Right cardiac atrium (tissue), 5 donors: ENCODE data around the gene ABL2. TPM values are rescaled to one million over a fixed set of nuclear protein-coding genes. Genes with fewer than 3 reads are reported as not detected.
"Not testable (repeated sequence)": the region's sequence is repeated elsewhere in the genome, so short reads cannot be mapped to it uniquely, and the experiment has no call there.

Source experiments
- ATAC-seq, 2 donors: fragments of 200-7000 bp; cut with Tn5 transposase; one replicate each; pipeline versions ENCODE4 v1.8.0 to v1.9.1; 2020; ENCODE audit warnings: moderate library complexity in 2 of 2, mild to moderate bottlenecking in 1 of 2
- DNase-seq, 3 donors: peaks; one replicate each; pipeline ENCODE4 v3.0.0-alpha.2; 2020
- H3K27ac ChIP-seq: one replicate; pipeline ENCODE4 v1.5.1; 2013; ENCODE audit warnings: mild to moderate bottlenecking, low read length, control low read depth, moderate library complexity
- H3K27me3 ChIP-seq: one replicate; pipeline ENCODE4 v1.6.1; 2013; ENCODE audit not compliant: control insufficient read depth, insufficient read depth
- H3K4me1 ChIP-seq: one replicate; pipeline ENCODE4 v1.6.1; 2013; ENCODE audit warnings: low read length; ENCODE audit not compliant: control insufficient read depth, insufficient read depth
- H3K4me3 ChIP-seq: one replicate; pipeline ENCODE4 v1.5.1; 2013; ENCODE audit warnings: low read length, control low read depth
- H3K9me3 ChIP-seq: one replicate; pipeline ENCODE4 v1.6.1; 2013; ENCODE audit warnings: low read length; ENCODE audit not compliant: control insufficient read depth
- WGBS: extraction: QIAGEN DNeasy Blood & Tissue Kit; methylation state at CpG from one replicate; pipeline ENCODE4 v1.1.7; 2013; 5-methylcytosine and 5-hydroxymethylcytosine counted together
- intact Hi-C, 4 donors: fragments of 100-400 bp; cut with DNase I; formaldehyde crosslinking; loops; one replicate each; pipeline versions ENCODE4 v1.11.0 to v1.14.0; 2022 to 2023
- polyA plus RNA-seq: library from polyadenylated mRNA; stranded (reverse); fragments of 200-250 nt; gene quantifications from one replicate; pipeline ENCODE4 v1.2.3, GENCODE V29; 2013
- total RNA-seq, 4 donors: library from RNA; stranded (reverse); fragmentation: NEBNext Ultra II Directional; extraction: Animal tissue kit (Norgen Biotek cat#: 25700); gene quantifications; one replicate each; pipeline ENCODE4 v1.2.1, GENCODE V29; 2021
- donor health status: healthy with polysubstance abuse.
- donor health status: DM: no; HTN: yes; CAD: no.
- donor health status: DM: no; HTN: no; CAD: no.
- donor health status: DM: no; HTN: yes; CAD: no; lungs with severe emphysema.
- donor health status: DM: yes; HTN: yes; CAD: no.

Gene ABL2
- total and polyA plus RNA-seq, 5 donors = 3.2 to 18.4 (median 10.5) TPM

- H3K27ac ChIP-seq, intact Hi-C loops: not testable (repeated sequence)
These were observed 94.3 kb downstream of the ABL2 start for GRCh38 chr1:179135168-179135567.

GRCh38 chr1:179129702-179130473, 99.6 kb downstream of the ABL2 start:
- H3K9me3 ChIP-seq = no peaks in the 10 kb centered on the region
- peak overlapping the region; percentile 79 for H3K27ac ChIP-seq
- peak; percentile 61 to 78 for ATAC-seq
- no peak for DNase-seq
- peak overlapping the region; percentile 47 for H3K4me3 ChIP-seq
- intact Hi-C loops = loop anchor here in 3 of 4 donors (10.0 kb wide), 3 partner anchors 45 to 165 kb away; partner anchors contain the start of gene SOAT1 (in 1 of the 3)
- H3K4me1 ChIP-seq = peaks cover 3% of the 10 kb centered on the region
- WGBS = 68% methylated on average over 10 of the region's 10 CpGs
- H3K27me3 ChIP-seq = no peaks in the 10 kb centered on the region

More at GRCh38 chr1:179135168-179135567, 94.3 kb downstream of the ABL2 start:
- not testable (repeated sequence) for DNase-seq, ATAC-seq, H3K9me3 ChIP-seq, H3K4me1 ChIP-seq, H3K4me3 ChIP-seq, H3K27me3 ChIP-seq
- 96% methylated on average over 22 of the region's 27 CpGs for WGBS

GRCh38 chr1:179128520-179128919, 101.0 kb downstream of the ABL2 start:
- Histone ChIP-seq H3K27ac (no peak overlapping the region), H3K4me3 (no peak overlapping the region), H3K9me3 (no peaks in the 10 kb centered on the region), H3K4me1 (peaks cover 3% of the 10 kb centered on the region), H3K27me3 (no peaks in the 10 kb centered on the region)
- no peak for ATAC-seq
- intact Hi-C loops = loop anchor here in 3 of 4 donors (10.0 kb wide), 3 partner anchors 46 to 166 kb away; partner anchors contain the start of gene SOAT1 (in 1 of the 3)
- 83% methylated on average over 4 of the region's 4 CpGs for WGBS
- no peak for DNase-seq

- Histone ChIP-seq H3K27ac (no peak overlapping the region), H3K27me3 (no peaks in the 10 kb centered on the region), H3K4me3 (no peak overlapping the region), H3K4me1 (peaks cover 3% of the 10 kb centered on the region), H3K9me3 (no peaks in the 10 kb centered on the region)
- WGBS = 81% methylated on average over 5 of the region's 5 CpGs
- ATAC-seq (peak in 1 of 2 donors; percentile 66), DNase-seq (no peak)
- intact Hi-C loops = loop anchor here in 3 of 4 donors (10.0 kb wide), 3 partner anchors 47 to 167 kb away; partner anchors contain the start of gene SOAT1 (in 1 of the 3)
These were observed 102.1 kb downstream of the ABL2 start for GRCh38 chr1:179127163-179127895.

- DNase-seq (peak in 2 of 3 donors; percentile 45 to 67), ATAC-seq (peak; percentile 49 to 83)
- Histone ChIP-seq H3K9me3 (no peaks in the 10 kb centered on the region), H3K4me1 (peaks cover 3% of the 10 kb centered on the region), H3K27ac (no peak overlapping the region), H3K4me3 (no peak overlapping the region), H3K27me3 (no peaks in the 10 kb centered on the region)
- intact Hi-C loops = loop anchor here in 3 of 4 donors (10.0 kb wide), 3 partner anchors 48 to 168 kb away; partner anchors contain the start of gene SOAT1 (in 1 of the 3)
- 73% methylated on average over 8 of the region's 8 CpGs for WGBS
These were observed 103.0 kb downstream of the ABL2 start for GRCh38 chr1:179126338-179127060.

GRCh38 chr1:179124873-179125272, 104.6 kb downstream of the ABL2 start:
- no peaks in the 10 kb centered on the region for H3K27me3 ChIP-seq
- no peak overlapping the region for H3K4me3 ChIP-seq
- no peaks in the 10 kb centered on the region for H3K9me3 ChIP-seq
- no peak for DNase-seq
- peaks cover 3% of the 10 kb centered on the region for H3K4me1 ChIP-seq
- ATAC-seq = no peak
- H3K27ac ChIP-seq = no peak overlapping the region
- intact Hi-C loops = loop anchor here (5.0 to 10.0 kb wide), 4 partner anchors 50 to 170 kb away; partner anchors contain the start of gene SOAT1 (in 1 of the 4)
- WGBS = 85% methylated on average over 1 of the region's 1 CpG

- Histone ChIP-seq H3K4me3 (no peak overlapping the region), H3K27me3 (no peaks in the 10 kb centered on the region), H3K4me1 (peaks cover 2% of the 10 kb centered on the region), H3K9me3 (no peaks in the 10 kb centered on the region), H3K27ac (no peak overlapping the region)
- DNase-seq (no peak), ATAC-seq (peak; percentile 29 to 51)
- WGBS = 83% methylated on average over 7 of the region's 7 CpGs
- intact Hi-C loops = loop anchor here (5.0 to 10.0 kb wide), 4 partner anchors 53 to 173 kb away; partner anchors contain the start of gene SOAT1 (in 1 of the 4)
These were observed 108.1 kb downstream of the ABL2 start for GRCh38 chr1:179121159-179121938.

GRCh38 chr1:179120736-179121135, 108.7 kb downstream of the ABL2 start:
- intact Hi-C loops = loop anchor here (5.0 to 10.0 kb wide), 4 partner anchors 54 to 174 kb away; partner anchors contain the start of gene SOAT1 (in 1 of the 4)
- 87% methylated on average over 2 of the region's 2 CpGs for WGBS
- no peak overlapping the region for H3K27ac ChIP-seq
- ATAC-seq (no peak), DNase-seq (no peak)
- no peak overlapping the region for H3K4me3 ChIP-seq
- H3K27me3 ChIP-seq = no peaks in the 10 kb centered on the region
- H3K4me1 ChIP-seq = no peaks in the 10 kb centered on the region
- no peaks in the 10 kb centered on the region for H3K9me3 ChIP-seq

GRCh38 chr1:179119513-179119912, 110.0 kb downstream of the ABL2 start:
- Histone ChIP-seq H3K27me3 (no peaks in the 10 kb centered on the region), H3K4me1 (no peaks in the 10 kb centered on the region), H3K9me3 (no peaks in the 10 kb centered on the region), H3K4me3 (no peak overlapping the region), H3K27ac (no peak overlapping the region)
- DNase-seq (no peak), ATAC-seq (no peak)
- intact Hi-C loops = no loop called here

- no peak for ATAC-seq
- intact Hi-C loops = no loop called here
- no peak overlapping the region for H3K27ac ChIP-seq
- no peaks in the 10 kb centered on the region for H3K4me1 ChIP-seq
- H3K4me3 ChIP-seq = no peak overlapping the region
- no peaks in the 10 kb centered on the region for H3K9me3 ChIP-seq
- H3K27me3 ChIP-seq = no peaks in the 10 kb centered on the region
- no peak for DNase-seq
- 94% methylated on average over 3 of the region's 3 CpGs for WGBS
These were observed 114.3 kb downstream of the ABL2 start for GRCh38 chr1:179115181-179115580.
